Right renal cortex interstitium (tissue), 3 donors: ENCODE results near the gene PLXNA4. TPM values are rescaled to one million over a fixed set of nuclear protein-coding genes. Genes with fewer than 3 reads are reported as not detected.

ENCODE experiments used
- DNase-seq, 3 donors: peaks; one replicate each; pipeline ENCODE4 v3.0.0-alpha.2; 2013; ENCODE audit warnings: low read depth in 3 of 3, low spot score in 2 of 3
- polyA plus RNA-seq, 3 donors: library from polyadenylated mRNA; unstranded; fragments of 120-200 nt; gene quantifications; one replicate each; pipeline ENCODE4 v1.2.1, GENCODE V29; 2013; ENCODE audit not compliant: insufficient read length in 3 of 3

PLXNA4 gene
- polyA plus RNA-seq, 3 donors: 11.8 to 14.5 (median 13.5) TPM

GRCh38 chr7:132251327-132251659 is 325.0 kb downstream of the PLXNA4 start:
- DNase-seq: no peak

DNA sequence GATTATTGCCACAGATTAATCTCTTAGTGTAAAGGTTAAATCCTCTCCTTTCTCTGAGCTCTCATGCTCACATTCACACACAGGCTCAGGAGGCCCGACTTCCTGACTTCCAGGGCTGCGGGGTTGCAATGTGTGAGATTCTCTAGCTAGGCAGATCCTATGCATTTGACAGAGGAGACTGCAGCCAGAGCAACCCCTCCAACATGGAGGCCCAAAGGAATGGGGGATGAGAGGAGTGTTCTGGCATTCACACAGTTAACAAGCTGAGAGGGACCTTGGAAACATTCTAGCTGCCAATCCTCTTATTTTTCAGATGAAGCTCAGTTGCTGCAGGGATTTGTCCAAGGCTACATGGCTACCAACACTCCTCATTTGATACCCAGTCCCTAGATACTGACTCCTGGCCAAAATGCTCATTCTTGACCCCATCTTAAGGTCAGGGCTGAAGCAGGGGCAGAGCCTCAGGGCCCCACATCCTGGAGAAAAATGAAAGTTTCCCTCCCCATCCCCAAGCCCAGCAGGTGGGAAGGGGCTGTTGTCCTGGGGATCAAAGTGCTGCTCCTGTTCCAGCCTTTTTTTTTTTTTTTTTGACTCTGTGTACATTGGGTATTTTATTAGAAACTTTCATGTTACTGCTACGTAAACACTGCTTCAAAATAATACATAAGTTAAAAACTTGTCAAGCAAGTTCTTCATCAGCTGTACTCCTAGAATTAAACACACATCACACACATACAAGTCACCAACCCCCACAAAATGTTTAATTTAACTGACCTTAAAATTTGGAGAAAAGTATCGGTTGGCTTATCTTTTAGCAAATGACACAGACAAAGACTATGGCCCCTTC is 325.6 kb downstream of the PLXNA4 start:
- no peak for DNase-seq

DNA sequence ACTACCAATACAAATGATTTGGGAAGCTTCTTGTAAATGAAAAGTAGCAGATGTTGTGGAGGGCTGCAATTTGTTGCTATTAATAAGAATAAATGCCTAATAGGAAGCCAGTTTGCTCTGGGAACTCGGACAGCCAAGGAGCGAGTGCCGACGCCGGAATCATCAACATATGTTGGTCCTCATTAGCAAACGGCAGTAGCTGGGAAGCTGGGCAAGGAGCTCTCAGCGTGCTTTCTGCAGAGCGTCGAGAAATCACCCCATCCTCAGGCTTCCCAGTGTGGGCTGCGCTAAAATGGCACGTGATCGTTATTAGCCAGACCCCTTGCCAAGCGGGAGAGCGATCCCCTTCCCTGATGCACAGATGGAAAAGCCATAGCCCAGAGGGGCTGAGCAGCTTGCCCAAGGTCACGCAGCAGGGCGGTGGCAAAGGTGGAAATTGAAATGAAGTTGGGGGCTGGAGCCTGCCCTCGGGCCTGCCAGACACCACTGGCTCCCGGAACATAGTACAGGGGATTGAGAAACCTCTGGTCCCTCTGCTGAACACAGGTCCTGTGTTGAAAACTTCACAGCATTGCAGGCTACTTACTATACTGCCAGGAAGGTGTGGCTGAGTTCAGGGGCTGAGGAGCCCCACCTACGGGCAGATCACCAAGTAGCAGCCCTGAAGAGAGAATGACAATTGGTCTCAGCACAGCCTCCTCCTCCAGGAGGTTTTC is 326.9 kb downstream of the PLXNA4 start:
- no peak for DNase-seq

DNA sequence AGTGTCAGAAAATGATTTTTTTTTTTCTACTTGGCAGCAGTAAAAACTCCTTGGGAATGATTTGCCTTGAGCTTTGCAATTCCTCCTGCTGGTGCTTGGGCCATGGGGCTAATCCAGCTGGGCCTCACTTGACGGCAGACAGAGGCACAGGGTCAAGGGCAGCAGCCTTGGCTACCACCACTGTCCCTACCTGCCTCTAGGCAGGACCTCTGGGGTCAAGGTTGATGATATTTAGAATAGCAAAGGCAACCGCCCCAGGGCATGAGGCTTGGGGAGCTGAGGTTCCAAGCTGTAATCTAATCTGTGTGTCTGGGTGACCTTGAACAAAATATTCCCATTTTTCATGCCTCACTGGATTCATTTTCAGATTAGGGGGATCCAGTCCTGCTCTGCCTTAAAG is 327.4 kb downstream of the PLXNA4 start:
- DNase-seq: no peak

- DNase-seq: no peak
These were observed 328.2 kb downstream of the PLXNA4 start for GRCh38 chr7:132247995-132248618.

DNA sequence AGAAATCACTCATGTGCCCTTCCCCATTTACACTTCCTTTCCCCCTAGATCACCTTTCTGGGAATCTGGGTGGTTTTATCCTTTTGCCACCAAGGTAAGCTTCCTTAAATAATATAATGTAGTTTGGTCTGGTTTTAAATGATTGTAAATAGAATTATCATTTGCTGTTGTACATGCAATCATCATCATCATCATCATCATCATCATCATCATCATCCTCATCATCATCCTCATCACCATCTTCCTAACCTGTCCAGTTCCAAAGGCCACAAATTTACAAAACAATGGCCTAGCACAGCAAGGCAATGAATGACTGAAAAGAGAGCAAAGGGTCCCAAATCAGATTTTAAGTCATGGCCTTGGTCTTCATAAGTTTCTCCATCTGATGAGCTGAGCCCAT is 329.7 kb downstream of the PLXNA4 start:
- no peak for DNase-seq

- no peak for DNase-seq
These were observed 330.7 kb downstream of the PLXNA4 start for GRCh38 chr7:132245539-132245938.

DNA sequence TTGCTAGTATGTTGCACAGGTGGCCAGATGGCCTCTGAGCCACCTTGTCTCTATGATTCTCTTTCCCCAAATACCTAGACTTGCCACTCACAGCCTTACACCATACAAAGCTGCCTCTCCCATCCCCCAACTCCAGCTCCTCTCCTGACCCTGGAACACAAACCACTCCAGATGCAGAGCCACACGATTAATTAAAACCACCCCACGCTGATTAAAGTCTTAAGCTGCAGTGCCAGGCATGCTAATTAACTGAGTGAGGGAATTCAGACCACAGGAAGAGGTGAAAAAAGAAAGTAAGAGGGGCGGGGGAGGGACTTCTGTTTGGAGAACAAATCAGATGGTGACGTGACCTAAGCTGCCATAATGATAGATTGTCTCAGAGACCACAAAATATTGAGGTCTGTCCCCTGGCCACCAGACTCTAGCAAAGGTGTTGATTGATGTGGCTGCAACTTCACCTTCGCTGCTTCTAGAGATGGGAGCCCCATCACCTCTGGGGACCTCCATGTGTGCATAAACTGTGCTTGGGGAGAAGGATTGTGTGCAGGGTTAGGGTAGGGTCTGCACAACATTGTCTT is 331.3 kb downstream of the PLXNA4 start:
- DNase-seq: no peak

- DNase-seq: no peak
These were observed 332.8 kb downstream of the PLXNA4 start for GRCh38 chr7:132243463-132243862.

DNA sequence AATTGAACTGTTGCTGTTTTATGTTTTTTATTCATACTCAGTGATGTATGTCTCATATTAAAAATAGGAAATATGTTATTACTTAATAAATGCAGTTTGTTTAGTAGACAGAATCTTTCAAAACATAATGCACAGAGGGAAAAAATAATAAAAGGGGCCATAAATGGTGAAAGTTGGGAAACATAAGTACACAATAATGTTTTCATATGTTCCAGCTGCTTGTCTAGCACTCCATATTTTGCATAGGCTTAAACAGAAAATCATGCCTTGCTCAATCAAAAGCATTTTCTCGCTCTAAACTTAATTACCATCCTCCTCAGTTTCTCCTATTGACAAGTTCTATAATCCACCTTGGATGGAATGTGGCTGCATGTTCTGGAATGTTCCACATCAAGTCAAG is 333.2 kb downstream of the PLXNA4 start:
- no peak for DNase-seq

- DNase-seq: no peak
These were observed 334.0 kb downstream of the PLXNA4 start for GRCh38 chr7:132242192-132242812.

DNA sequence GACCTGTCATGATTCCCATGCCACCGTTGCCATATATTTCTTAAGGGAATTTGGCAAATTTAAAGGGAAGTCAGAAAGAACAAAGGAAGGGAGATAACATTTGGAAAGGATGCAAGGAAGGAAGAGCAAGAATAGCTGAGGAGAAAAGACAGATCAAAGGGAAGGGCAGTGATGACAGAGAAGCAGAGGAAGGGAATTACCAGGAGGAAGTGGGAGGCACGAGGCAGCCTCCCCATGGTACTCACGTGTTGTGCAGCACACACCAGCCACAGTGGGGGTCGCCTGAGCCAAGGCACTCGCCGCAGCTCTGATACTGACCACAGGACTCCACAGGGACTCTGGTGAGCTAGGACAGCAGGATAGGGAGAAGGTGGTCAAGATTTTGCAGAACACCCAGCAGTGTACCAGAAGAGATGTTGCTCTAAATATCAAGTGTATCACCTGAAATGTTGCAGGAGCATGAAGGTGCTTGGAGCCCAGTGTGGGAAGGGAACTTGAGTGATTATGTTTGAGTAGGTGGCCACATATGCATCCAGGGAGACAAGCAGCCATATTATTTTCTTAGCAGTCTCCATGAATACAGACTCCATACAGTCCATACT is 335.3 kb downstream of the PLXNA4 start:
- no peak for DNase-seq

GRCh38 chr7:132240262-132240661 is 336.0 kb downstream of the PLXNA4 start:
- DNase-seq: no peak

DNA sequence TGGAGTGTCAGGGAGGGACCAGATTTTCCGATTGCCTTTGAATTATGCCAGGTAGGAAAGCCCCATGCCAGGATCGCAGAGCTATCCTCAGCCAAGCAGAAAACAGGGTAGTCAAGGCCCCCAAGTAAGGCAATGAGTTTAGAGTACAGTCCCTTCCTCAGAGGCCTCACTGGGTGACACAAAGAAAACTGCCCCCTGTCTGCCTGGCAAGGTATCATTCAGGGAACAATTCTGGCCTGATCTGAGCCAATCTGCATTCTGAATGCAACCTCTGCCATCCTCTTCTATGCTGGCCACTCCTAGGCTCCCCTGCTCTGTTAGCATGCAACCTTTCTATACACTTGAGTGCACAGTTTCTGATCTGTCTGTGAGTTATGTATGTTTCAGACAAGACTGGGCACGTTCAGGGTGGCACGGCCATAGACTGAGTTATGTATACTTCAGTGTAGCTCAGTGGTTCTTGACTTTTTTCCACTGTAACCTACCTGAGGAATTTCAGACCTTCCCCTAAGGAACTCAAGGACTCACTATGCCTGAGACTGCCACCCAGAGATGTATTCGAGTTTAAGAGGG is 336.8 kb downstream of the PLXNA4 start:
- no peak for DNase-seq

DNA sequence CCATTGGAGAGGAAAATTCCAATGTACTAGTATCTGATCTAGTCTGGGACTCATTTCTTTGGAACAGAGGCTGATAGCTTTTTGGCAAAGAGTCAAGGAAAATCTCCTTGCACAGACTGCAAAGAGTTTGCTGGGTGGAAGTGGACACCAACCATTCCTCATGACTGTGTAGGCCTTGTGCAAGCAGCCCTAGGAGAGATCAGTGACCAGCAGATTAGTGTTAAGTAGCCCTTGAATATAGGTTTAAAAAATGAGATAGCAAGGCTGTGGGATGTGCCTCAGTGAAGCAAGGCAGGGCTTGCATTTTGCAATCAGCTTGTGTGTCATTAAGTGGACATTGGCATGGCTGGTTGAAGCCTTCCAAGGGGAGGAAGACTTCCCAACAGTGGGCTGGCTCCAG is 341.6 kb downstream of the PLXNA4 start:
- DNase-seq: no peak

DNA sequence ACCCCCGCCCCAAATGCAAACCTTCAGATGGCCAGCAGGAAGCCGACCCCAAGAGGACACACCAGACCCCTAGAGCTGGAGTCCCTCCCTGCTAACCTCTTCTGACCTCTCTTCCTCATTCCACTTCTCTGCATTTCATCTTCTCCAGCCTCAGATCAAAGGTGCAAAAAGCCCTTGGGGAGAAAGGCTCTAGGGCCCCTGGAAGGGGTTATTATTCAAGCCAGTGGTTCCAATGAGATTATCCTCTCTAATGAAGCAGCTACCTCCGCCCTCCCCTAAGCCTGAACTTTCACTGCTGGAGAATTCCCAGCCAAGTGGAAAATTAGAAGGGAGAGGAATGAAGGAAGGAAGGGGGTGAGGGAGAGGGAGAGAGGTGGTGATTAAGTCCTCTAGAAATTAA is 343.9 kb downstream of the PLXNA4 start:
- DNase-seq: no peak

DNA sequence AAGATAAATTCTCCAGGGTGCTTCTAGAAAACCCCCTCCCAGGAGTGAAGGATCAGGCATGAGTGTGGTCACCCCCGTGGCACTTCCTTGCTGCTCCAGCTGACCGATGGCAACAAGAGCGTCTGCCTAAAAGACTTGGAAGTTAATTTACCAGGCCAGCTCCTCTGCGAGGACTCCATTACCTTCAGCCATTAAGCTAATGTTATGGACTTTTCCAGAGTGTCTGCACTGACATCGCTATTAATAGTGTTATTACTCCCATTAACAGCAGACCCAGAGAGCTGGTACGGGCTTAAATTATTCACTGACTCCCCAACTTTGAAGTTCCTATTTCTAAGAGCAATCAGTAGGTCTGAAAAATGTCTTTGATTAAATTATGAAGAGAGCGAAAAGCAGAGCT is 345.8 kb downstream of the PLXNA4 start:
- DNase-seq: no peak

DNA sequence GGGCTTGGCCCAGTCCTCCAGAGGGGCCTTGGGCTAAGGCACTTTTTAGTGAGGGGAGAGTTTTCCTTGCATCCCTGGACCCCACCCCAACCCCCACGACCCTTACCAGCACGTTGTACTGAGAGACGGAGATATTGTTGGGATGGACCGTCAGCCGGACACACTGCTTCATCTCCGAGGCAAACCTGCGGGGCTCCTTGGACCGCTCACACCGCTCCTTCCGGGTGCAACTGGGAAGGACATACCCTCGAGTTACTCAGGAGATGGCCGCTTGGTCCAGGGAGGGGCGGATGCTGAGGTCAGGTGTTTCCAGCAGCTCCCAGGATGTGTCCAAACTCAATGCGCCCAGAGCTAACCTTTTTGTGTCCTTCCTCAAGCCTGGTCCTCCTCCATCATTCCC is 348.0 kb downstream of the PLXNA4 start:
- DNase-seq: no peak

DNA sequence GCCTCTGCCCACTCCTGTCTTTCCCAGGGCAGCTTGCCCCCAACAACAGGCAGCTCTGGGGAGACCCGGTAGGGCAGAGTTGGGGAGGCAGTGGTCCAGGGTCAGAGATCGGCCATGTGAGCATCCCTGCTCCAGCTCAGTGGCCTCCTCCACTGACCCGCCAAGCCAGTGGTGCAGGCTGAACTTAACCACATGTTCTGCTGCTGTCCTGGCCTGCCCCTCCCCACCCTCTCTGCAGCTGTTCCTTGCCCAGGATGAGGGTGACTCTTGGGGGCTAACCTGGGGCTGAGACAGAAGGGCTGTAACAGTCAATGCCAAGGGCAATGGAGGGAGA is 349.3 kb downstream of the PLXNA4 start:
- DNase-seq: no peak
